Stomach (tissue), 9 donors: ENCODE data around the gene TBX10. TPM values are rescaled to one million over a fixed set of nuclear protein-coding genes. Genes with fewer than 3 reads are reported as not detected.

ENCODE experiments used
- DNase-seq, 2 donors: peaks; one replicate each; pipeline versions ENCODE4 v3.0.0 to v3.0.0-alpha.2; 2013 to 2019
- H3K27ac ChIP-seq, 5 donors: fragments of 200-600 bp in 4 of 5; sonication (generic) in 4 of 5; one replicate each; pipeline ENCODE4 v1.5.1; 2013 to 2019; ENCODE audit warnings: mild to moderate bottlenecking in 1 of 5, moderate library complexity in 1 of 5
- H3K27me3 ChIP-seq, 3 donors: fragments of 200-600 bp; sonication (generic); one replicate each; pipeline ENCODE4 v1.5.1; 2017 to 2019; ENCODE audit warnings: mixed run types in 1 of 3
- H3K36me3 ChIP-seq, 4 donors: fragments of 200-600 bp; sonication (generic); 1 replicate in 3 of 4; 2 replicates in 1 of 4; pipeline ENCODE4 v1.5.1; 2016 to 2019
- H3K4me1 ChIP-seq, 4 donors: fragments of 200-600 bp; sonication (generic); one replicate each; pipeline ENCODE4 v1.5.1; 2016 to 2019
- H3K4me3 ChIP-seq, 4 donors: fragments of 200-600 bp; sonication (generic) in 3 of 4; one replicate each; pipeline ENCODE4 v1.5.1; 2016 to 2019; ENCODE audit warnings: mild to moderate bottlenecking in 1 of 4
- H3K9me3 ChIP-seq, 4 donors: fragments of 200-600 bp; sonication (generic); one replicate each; pipeline ENCODE4 v1.5.1; 2016 to 2019
- CTCF ChIP-seq, 7 experiments: fragments of 450-650 bp in 4 of 7; fragments of 200-600 bp in 3 of 7; sonication (generic) in 3 of 7; IDR thresholded peaks; one replicate each; pipeline ENCODE4 v1.5.1; 2016 to 2019; ENCODE audit warnings: antibody characterized with exemption in 7 of 7, control low read depth in 2 of 7, mild to moderate bottlenecking in 1 of 7
- EP300 ChIP-seq: sonication (generic); formaldehyde crosslinking; IDR thresholded peaks from one replicate; pipeline ENCODE4 v1.6.1; 2017; ENCODE audit warnings: antibody characterized with exemption
- POLR2A ChIP-seq, 4 donors: fragments of 450-650 bp; IDR thresholded peaks; one replicate each; pipeline ENCODE4 v1.6.1; 2016; ENCODE audit warnings: antibody characterized with exemption in 4 of 4, control low read depth in 2 of 4, mild to moderate bottlenecking in 1 of 4, moderate library complexity in 1 of 4
- POLR2AphosphoS5 ChIP-seq, 3 donors: sonication (generic); formaldehyde crosslinking; IDR thresholded peaks; one replicate each; pipeline ENCODE4 v1.6.1; 2016; ENCODE audit warnings: antibody characterized with exemption in 3 of 3
- WGBS, 5 donors: extraction: QIAGEN DNeasy Blood & Tissue Kit in 3 of 5; methylation state at CpG; one replicate each; pipeline versions ENCODE4 v1.1.5 to v1.1.7; 2013 to 2018; 5-methylcytosine and 5-hydroxymethylcytosine counted together
- intact Hi-C: fragments of 100-400 bp; cut with DNase I; formaldehyde crosslinking; loops from one replicate; pipeline ENCODE4 v1.15.1; 2023; ENCODE audit warnings: low total_unique reads
- polyA plus RNA-seq, 3 donors: library from polyadenylated mRNA; stranded (reverse); fragments of 200-250 nt; gene quantifications; one replicate each; pipeline ENCODE4 v1.2.3, GENCODE V29; 2013
- total RNA-seq, 5 donors: library from RNA; depleted of rRNA; stranded (reverse); fragments of >200 nt; gene quantifications; one replicate each; pipeline versions ENCODE4 v1.1.0 to v1.2.3, GENCODE V29; 2014 to 2016
- donor health status: healthy with polysubstance abuse.
- donor health status: Bipolar disorder and iron deficiency.
- donor health status: healthy.

The TBX10 gene
- total and polyA plus RNA-seq, 8 donors: not detected

- H3K9me3 ChIP-seq: no peaks in the 10 kb centered on the region
- H3K4me3 ChIP-seq: no peak overlapping the region
- H3K27ac ChIP-seq: no peak overlapping the region
- H3K27me3 ChIP-seq: peaks cover 0 to 24% (median 5%) of the 10 kb centered on the region in 3 donors
- peaks cover 39 to 53% (median 47%) of the 10 kb centered on the region in 4 donors for H3K36me3 ChIP-seq
- WGBS, 5 donors: 93 to 95% (median 94%) methylated on average over 10 to 14 of the region's 14 CpGs
- TF ChIP-seq POLR2A (IDR thresholded peaks at IDR 0.05): no peak
- no peak for TF ChIP-seq EP300
- TF ChIP-seq CTCF (IDR thresholded peaks at IDR 0.05): no peak
- H3K4me1 ChIP-seq: peaks cover 28 to 53% (median 42%) of the 10 kb centered on the region in 4 donors
- DNase-seq: no peak
- intact Hi-C loops: no loop called here
Measured at GRCh38 chr11:67611165-67611564, 28.4 kb downstream of the TBX10 start.

DNA sequence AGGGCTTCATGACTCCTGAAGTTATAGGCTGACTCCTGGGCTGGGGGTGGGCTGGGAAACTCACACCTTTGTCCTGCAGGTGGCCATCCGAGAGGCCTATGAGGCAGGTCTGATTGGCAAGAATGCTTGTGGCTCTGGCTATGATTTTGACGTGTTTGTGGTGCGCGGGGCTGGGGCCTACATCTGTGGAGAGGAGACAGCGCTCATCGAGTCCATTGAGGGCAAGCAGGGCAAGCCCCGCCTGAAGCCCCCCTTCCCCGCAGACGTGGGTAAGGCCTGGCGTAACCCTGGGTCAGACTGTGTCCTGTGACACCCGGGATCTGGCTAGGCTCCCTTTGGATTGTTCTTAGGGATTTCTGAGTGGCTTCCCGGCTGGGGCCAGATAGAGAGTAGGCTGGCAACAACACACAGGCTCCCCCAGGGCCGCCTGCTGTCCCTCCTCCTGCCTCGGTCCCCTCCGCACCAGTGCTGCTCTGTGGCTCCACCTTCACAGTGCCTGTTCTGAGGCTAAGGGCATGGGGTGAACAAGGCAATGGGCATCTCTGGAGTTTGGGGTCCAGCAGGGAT is 29.2 kb downstream of the TBX10 start:
- peaks cover 0 to 16% (median 5%) of the 10 kb centered on the region in 3 donors for H3K27me3 ChIP-seq
- 85 to 92% (median 91%) methylated on average over 10 to 15 of the region's 15 CpGs for WGBS, 5 donors
- no peaks in the 10 kb centered on the region for H3K9me3 ChIP-seq
- peaks cover 39 to 53% (median 47%) of the 10 kb centered on the region in 4 donors for H3K36me3 ChIP-seq
- TF ChIP-seq POLR2AphosphoS5 (IDR thresholded peaks at IDR 0.05) (no peak), CTCF (IDR thresholded peaks at IDR 0.05) (no peak), POLR2A (IDR thresholded peaks at IDR 0.05) (no peak), EP300 (no peak)
- H3K4me1 ChIP-seq: peaks cover 26 to 53% (median 44%) of the 10 kb centered on the region in 4 donors
- no peak overlapping the region for H3K27ac ChIP-seq
- no peak for DNase-seq
- H3K4me3 ChIP-seq: no peak overlapping the region
- intact Hi-C loops: no loop called here

GRCh38 chr11:67609316-67609715 is 30.2 kb downstream of the TBX10 start:
- 91 to 95% (median 93%) methylated on average over 6 to 10 of the region's 10 CpGs for whole genome bisulfite sequencing, 5 donors
- no peaks in the 10 kb centered on the region for H3K9me3 ChIP-seq
- no peak overlapping the region for H3K27ac ChIP-seq
- no peak for TF ChIP-seq EP300
- no peak for TF ChIP-seq POLR2A (IDR thresholded peaks at IDR 0.05)
- TF ChIP-seq POLR2AphosphoS5 (IDR thresholded peaks at IDR 0.05): no peak
- no peak for TF ChIP-seq CTCF (IDR thresholded peaks at IDR 0.05)
- peaks cover 23 to 52% (median 37%) of the 10 kb centered on the region in 4 donors for H3K4me1 ChIP-seq
- peaks cover 0 to 6% (median 0%) of the 10 kb centered on the region in 3 donors for H3K27me3 ChIP-seq
- intact Hi-C loops: no loop called here
- no peak overlapping the region for H3K4me3 ChIP-seq
- H3K36me3 ChIP-seq: peaks cover 39 to 53% (median 47%) of the 10 kb centered on the region in 4 donors
- DNase-seq: no peak

DNA sequence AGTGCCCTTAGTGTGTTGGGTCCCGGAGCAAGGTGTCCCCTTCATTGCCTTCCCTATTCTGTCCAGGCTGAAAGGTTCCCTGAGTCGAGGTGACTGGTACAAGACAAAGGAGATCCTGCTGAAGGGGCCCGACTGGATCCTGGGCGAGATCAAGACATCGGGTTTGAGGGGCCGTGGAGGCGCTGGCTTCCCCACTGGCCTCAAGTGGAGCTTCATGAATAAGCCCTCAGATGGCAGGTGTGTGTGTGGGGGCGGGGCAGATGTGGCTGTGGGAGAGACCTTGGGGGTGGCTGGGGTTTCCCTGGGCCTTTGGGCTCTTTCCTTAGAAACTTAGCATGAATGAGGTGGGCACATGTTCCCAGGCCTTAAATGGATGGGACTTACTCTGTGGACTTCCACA is 31.1 kb downstream of the TBX10 start:
- H3K4me3 ChIP-seq: no peak overlapping the region
- no peak overlapping the region for H3K27ac ChIP-seq
- TF ChIP-seq POLR2AphosphoS5 (IDR thresholded peaks at IDR 0.05) (no peak), POLR2A (IDR thresholded peaks at IDR 0.05) (no peak), EP300 (no peak), CTCF (IDR thresholded peaks at IDR 0.05) (no peak)
- WGBS, 5 donors: 94 to 98% (median 95%) methylated on average over 8 of the region's 8 CpGs
- peaks cover 16 to 44% (median 28%) of the 10 kb centered on the region in 4 donors for H3K4me1 ChIP-seq
- no peaks in the 10 kb centered on the region for H3K9me3 ChIP-seq
- no peaks in the 10 kb centered on the region for H3K27me3 ChIP-seq
- no peak for DNase-seq
- H3K36me3 ChIP-seq: peaks cover 39 to 52% (median 47%) of the 10 kb centered on the region in 4 donors
- intact Hi-C loops: no loop called here
